HK-2 (cell line): ENCODE data around the gene DISC1.
"Not testable (repeated sequence)": the region's sequence is repeated elsewhere in the genome, so short reads cannot be mapped to it uniquely, and the experiment has no call there.

Experiments
- DNase-seq: peaks from one replicate; pipeline ENCODE4 v3.0.0-alpha.2; 2018; ENCODE audit not compliant: unreplicated experiment

The DISC1 gene

GRCh38 chr1:231636157-231636556, 9.6 kb downstream of the DISC1 start:
- DNase-seq: peak; percentile 65

- not testable (repeated sequence) for DNase-seq
These were observed 10.3 kb downstream of the DISC1 start for GRCh38 chr1:231636922-231637321.

GRCh38 chr1:231638647-231639046, 12.1 kb downstream of the DISC1 start:
- DNase-seq: no peak

- no peak for DNase-seq
These were observed 13.2 kb downstream of the DISC1 start for GRCh38 chr1:231639819-231640218.

DNA sequence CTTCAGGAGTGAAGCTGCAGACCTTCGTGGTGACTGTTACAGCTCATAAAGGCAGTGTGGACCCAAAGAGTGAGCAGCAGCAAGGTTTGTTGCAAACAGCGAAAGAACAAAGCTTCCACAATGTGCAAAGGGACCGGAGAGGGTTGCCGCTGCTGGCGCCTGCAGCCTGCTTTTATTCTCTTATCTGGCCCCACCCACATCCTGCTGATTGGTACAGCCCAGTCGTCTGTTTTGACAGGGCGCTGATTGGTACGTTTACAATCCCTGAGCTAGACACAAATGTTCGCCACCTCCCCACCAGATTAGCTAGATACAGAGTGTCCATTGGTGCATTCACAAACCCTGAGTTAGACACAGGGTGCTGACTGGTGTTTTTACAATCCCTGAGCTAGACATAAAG, 14.9 kb downstream of the DISC1 start:
- not testable (repeated sequence) for DNase-seq

DNA sequence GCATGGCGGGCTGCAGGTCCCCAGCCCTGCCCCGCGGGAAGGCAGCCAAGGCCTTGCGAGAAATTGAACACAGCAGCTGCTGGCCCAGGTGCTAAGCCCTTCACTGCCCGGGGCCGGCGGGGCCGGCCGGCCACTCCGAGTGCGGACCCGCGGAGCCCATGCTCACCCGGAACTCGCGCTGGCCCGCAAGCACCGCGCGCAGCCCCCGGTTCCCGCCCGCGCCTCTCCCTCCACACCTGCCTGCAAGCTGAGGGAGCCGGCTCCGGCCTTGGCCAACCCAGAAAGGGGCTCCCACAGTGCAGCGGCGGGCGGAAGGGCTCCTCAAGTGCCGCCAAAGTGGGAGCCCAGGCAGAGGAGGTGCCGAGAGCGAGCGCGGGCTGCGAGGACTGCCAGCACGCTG, 15.5 kb downstream of the DISC1 start:
- DNase-seq: not testable (repeated sequence)

- DNase-seq: no peak
These were observed 16.0 kb downstream of the DISC1 start for GRCh38 chr1:231642618-231643017.

DNA sequence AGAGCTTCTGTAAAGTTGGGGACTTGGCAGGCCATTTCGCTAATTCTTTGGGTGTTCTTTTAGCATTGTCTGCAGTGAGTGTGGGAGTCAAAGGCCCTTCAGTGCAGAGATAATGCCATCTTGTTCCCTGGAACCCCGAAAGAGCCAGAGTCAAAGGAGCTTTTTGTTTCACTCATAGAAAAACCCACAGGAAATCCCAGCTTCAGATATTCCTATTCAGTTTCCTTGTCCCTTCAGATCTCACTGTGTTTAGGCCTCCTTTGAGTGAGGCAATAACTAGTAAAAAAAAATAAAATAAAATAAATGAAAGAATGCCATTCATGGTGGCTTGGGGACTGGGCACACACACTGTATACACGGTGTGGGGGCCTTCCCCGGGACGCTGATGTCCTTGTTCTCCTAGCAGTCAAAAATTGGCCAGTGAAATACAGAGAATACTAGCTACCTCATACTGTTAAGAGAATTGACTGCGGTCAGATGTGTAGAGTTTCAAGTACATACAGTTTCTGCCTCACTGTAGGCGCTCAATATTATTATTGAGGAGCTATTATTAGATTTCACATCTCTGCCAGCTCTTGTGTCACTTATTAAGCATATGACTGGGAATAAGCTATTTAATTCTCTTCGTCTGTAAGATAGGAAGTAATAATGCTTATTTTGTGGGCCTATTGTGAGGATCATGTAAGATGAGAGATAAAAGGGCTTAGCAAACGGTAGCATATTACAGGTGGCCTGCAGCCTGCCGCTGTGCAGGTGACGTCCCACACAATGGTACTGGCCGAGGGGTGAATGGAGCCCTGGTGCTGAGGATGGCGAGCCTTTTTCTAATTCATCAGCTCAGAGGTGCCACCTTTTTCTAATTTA, 16.7 kb downstream of the DISC1 start:
- no peak for DNase-seq

DNA sequence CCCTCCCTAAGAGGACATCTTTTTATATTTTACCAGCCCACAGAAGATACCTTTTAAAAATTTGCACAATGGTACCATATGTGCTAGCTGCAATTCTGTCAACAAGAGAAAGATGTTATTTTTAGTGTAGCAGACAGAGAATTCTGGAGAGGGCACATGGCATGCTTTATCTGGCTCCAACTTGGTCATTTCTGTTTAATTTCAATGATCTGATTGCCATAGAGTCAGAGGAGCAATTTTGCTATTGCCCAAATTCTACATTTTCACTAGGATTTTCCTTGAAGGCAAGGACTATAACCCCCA, 17.3 kb downstream of the DISC1 start:
- DNase-seq: no peak

DNA sequence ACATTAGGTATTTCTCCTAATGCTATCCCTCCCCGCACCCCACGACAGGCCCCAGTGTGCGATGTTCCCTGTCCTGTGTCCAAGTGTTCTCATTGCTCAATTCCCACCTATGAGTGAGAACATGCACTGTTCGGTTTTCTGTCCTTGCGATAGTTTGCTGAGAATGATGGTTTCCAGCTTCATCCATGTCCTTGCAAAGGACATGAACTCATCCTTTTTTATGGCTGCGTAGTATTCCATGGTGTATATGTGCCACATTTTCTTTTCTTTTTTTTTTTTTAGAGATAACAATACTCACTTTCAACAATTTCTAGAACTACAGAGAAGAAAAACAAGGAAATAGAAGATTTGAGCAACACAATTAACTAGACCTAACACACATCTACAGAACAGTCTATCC, 19.0 kb downstream of the DISC1 start:
- not testable (repeated sequence) for DNase-seq

GRCh38 chr1:231646165-231646564, 19.6 kb downstream of the DISC1 start:
- not testable (repeated sequence) for DNase-seq

- DNase-seq: not testable (repeated sequence)
These were observed 25.2 kb downstream of the DISC1 start for GRCh38 chr1:231651621-231652260.

DNA sequence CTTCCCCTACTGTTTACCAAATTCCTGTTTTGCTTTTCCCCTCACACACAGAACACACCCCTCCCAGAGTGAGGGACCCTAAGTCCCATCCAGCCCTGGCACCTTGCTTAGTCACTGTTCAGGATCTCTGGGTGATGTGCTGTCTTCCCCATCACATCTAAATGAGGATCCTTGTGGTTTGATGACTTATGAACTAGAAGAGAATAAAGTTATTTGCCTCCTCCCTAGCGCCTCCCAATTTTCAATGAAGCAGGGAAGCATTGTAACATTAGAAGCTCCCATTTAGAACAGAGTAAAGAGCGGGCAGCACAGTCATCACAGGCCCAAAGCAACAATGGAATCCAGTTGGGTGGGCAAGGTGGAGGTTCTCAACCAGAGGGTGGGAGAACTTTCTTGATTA, 27.0 kb downstream of the DISC1 start:
- no peak for DNase-seq

DNA sequence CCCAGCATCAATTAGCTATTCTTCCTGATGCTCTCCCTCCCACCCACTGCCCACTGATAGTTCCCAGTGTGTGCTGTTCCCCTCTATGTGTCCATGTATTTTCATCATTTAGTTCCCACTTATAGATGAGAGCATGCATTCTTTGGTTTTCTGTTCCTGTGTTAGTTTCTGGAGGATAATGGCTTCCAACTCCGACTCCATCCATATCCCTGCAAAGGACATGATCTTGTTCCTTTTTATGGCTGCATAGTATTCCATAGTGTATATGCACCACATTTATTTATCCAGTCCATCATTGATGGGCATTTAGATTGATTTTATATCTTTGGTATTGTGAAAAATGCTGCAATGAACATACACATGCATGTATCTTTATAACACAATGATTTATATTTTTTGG, 30.2 kb downstream of the DISC1 start:
- DNase-seq: no peak

GRCh38 chr1:231658223-231658622, 31.6 kb downstream of the DISC1 start:
- not testable (repeated sequence) for DNase-seq

DNA sequence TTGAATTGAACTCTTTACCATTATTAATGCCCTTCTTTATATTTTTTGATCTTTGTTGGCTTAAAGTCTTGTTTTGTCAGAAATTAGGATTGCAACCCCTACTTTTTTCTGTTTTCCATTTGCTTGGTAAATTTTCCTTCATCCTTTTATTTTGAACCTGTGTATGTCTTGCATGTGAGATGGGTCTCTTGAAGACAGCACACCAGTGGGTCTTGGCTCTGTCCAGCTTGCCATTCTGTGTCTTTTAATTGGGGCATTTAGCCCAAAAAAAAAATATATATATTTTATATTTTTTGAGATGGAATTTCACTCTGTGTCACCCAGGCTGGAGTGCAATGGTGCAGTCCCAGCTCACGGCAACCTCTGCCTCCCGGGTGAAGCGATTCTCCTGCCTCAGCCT, 33.6 kb downstream of the DISC1 start:
- no peak for DNase-seq

DNA sequence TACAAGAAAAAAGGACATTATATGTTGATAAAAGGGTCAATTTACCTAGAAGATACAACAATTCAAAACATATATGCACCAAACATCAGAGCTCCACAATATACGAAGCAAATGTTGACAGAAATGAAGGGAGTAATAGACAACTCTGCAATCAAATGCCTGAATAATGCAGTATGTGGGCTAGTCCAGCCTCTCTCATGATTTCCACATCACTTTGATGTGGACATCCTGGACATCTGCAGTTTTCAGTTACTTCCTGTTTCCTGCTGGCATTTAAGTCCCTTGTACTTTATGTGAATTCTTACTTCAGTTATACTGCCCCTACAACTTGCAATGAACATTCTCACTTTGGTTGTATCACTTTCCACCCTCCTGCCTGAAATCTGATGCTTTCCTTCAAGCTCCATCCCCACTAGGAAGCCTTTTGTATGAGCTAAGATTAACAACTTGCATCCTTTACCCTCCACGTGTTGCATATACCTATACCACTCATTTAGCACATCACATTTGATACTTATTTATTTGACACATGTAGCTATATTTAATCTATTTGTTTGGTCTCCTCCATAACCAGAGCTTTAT, 36.7 kb downstream of the DISC1 start:
- DNase-seq: no peak

GRCh38 chr1:231665101-231665500, 38.5 kb downstream of the DISC1 start:
- DNase-seq: no peak

DNA sequence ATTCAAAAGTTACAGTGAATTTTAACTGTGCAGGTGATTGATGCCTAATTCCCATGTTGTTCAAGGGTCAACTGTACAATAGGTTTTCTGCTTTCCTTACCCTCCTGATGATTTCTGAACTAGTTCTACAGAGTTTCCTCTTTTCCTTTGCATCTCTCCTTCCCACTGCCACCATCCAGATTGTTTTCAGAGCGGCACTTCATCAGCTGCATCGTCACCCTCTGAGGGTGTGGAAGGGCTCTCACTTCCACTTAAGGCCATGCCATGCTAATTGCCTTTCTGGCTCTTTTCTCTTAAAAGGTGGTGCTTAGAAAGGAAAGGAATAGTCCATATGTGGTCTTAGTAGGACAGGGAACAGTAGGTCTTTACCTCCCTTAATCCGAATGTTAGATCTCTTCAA, 39.1 kb downstream of the DISC1 start:
- DNase-seq: no peak

DNA sequence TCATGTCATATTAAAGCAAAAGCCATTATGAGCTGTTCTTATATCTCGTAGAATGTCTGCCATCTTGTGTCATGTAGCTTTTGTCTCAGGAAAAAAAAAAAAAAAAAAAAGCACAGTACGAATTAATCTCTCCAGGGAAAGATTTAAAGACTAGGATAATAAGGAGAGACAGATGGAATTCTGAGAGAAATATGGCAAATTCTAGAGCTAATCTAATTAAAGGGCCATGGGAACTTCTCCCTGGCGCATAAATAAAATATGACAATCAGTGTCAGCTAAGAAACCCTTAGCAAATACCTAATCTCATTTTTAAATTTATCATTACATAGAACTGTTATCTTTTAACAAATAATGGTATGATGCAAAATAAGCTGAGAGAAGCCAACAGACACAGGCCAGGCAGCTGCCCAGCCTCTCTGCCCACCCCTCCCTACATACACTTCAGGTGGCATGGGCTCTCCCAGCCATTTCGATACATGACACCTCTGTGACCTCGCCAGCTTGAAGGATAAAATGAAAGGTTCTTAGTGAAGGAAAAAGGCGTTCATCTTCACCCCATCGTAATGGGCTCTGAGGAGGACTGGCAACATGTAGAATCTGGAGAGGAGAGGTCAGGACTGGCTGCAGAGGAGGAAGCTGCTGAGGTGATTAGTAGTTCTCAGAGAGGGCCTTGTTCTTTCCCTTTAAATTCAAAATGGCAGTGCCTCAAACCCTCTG, 39.8 kb downstream of the DISC1 start:
- no peak for DNase-seq

DNA sequence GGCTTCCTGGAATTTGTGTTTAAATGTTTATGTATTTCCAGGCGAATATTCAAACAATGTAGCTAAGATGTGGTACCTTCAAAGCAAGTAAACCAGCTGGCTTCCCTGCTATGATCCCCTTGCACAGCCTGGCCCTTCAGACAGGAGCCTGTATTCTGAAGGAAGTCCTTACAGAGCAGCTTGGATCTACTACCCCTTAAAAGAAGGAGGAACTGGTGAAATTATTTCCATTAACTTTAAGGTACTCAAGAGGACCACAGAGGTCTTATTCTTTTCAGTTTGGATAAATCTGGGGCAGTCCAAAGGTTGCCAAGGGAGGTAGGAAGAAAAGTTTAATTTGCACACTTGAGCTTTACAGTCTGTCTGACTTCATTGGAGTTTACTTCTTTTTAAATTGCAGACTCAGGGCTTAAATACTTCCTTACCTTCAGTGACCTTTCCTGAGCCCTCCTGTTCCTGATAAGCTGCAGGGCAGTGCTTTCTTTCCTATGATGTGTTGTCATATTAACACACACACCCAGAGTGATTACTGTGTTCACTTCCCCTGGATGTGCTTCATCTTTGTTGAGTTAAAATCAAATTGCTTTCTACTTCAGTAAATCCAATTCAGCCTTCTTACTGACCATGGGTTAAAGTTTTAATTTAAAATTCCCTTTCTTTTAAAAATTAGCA, 40.5 kb downstream of the DISC1 start:
- no peak for DNase-seq
